Mononuclear cell (primary cell): ENCODE measurements around the gene SMCO3. TPM values are rescaled to one million over a fixed set of nuclear protein-coding genes. Genes with fewer than 3 reads are reported as not detected.

Experiments
- H3K27me3 ChIP-seq: 2 replicates; pipeline ENCODE4 v1.6.0; 2011; ENCODE audit warnings: low read length, control low read depth; ENCODE audit not compliant: insufficient read depth
- H3K4me1 ChIP-seq: 2 replicates; pipeline ENCODE4 v1.5.1; 2011; ENCODE audit warnings: mild to moderate bottlenecking, low read length, control low read depth; ENCODE audit not compliant: insufficient read depth
- H3K4me3 ChIP-seq: 2 replicates; pipeline ENCODE4 v1.5.1; 2011; ENCODE audit warnings: mild to moderate bottlenecking, low read length, moderate library complexity
- H3K9me3 ChIP-seq: 2 replicates; pipeline ENCODE4 v1.5.1; 2011; ENCODE audit warnings: low read depth, mild to moderate bottlenecking, control low read depth, low read length
- total RNA-seq: library from RNA; depleted of rRNA; stranded (reverse); fragments of >200 nt; gene quantifications from one replicate; pipeline ENCODE4 v1.2.3, GENCODE V29; 2012

SMCO3 gene
- not detected for total RNA-seq

- Histone ChIP-seq H3K4me3 (no peak within 1 kb of the TSS), H3K4me1 (peaks cover 4% of the 10 kb centered on the region), H3K9me3 (no peaks in the 10 kb centered on the region), H3K27me3 (no peaks in the 10 kb centered on the region)
Measured at GRCh38 chr12:14814014-14814413, at the start of gene SMCO3. Gene SMCO3, minus strand, starts transcription at chr12:14814182. Its CDS starts 7,502 bp downstream, at chr12:14806680.

- Histone ChIP-seq H3K4me3 (no peak overlapping the region), H3K27me3 (no peaks in the 10 kb centered on the region), H3K4me1 (no peaks in the 10 kb centered on the region), H3K9me3 (peaks cover 6% of the 10 kb centered on the region)
Measured at GRCh38 chr12:14860490-14860889, 46.5 kb upstream of the SMCO3 start.

- H3K4me3 ChIP-seq, result no peak overlapping the region
- no peaks in the 10 kb centered on the region for H3K27me3 ChIP-seq
- peaks cover 6% of the 10 kb centered on the region for H3K9me3 ChIP-seq
- no peaks in the 10 kb centered on the region for H3K4me1 ChIP-seq
Measured at GRCh38 chr12:14858513-14858912, 44.5 kb upstream of the SMCO3 start.

GRCh38 chr12:14854586-14855183 is 40.7 kb upstream of the SMCO3 start:
- H3K4me3 ChIP-seq, result no peak overlapping the region
- H3K4me1 ChIP-seq, result no peaks in the 10 kb centered on the region
- H3K27me3 ChIP-seq, result no peaks in the 10 kb centered on the region
- H3K9me3 ChIP-seq, result no peaks in the 10 kb centered on the region

GRCh38 chr12:14853961-14854360 is 40.0 kb upstream of the SMCO3 start:
- H3K4me3 ChIP-seq, result no peak overlapping the region
- no peaks in the 10 kb centered on the region for H3K27me3 ChIP-seq
- no peaks in the 10 kb centered on the region for H3K4me1 ChIP-seq
- H3K9me3 ChIP-seq, result no peaks in the 10 kb centered on the region

GRCh38 chr12:14852880-14853279 is 38.9 kb upstream of the SMCO3 start:
- Histone ChIP-seq H3K27me3 (no peaks in the 10 kb centered on the region), H3K4me1 (no peaks in the 10 kb centered on the region), H3K9me3 (no peaks in the 10 kb centered on the region), H3K4me3 (no peak overlapping the region)

- H3K27me3 ChIP-seq, result no peaks in the 10 kb centered on the region
- H3K9me3 ChIP-seq, result no peaks in the 10 kb centered on the region
- no peak overlapping the region for H3K4me3 ChIP-seq
- H3K4me1 ChIP-seq, result no peaks in the 10 kb centered on the region
Measured at GRCh38 chr12:14850929-14851663, 37.1 kb upstream of the SMCO3 start.

- Histone ChIP-seq H3K4me1 (peaks cover 3% of the 10 kb centered on the region), H3K9me3 (no peaks in the 10 kb centered on the region), H3K4me3 (no peak overlapping the region), H3K27me3 (no peaks in the 10 kb centered on the region)
Measured at GRCh38 chr12:14849661-14850060, 35.7 kb upstream of the SMCO3 start.

GRCh38 chr12:14846876-14847580 is 33.0 kb upstream of the SMCO3 start:
- Histone ChIP-seq H3K9me3 (no peaks in the 10 kb centered on the region), H3K27me3 (no peaks in the 10 kb centered on the region), H3K4me3 (no peak overlapping the region), H3K4me1 (peaks cover 3% of the 10 kb centered on the region)

- H3K9me3 ChIP-seq, result no peaks in the 10 kb centered on the region
- peaks cover 3% of the 10 kb centered on the region for H3K4me1 ChIP-seq
- no peak overlapping the region for H3K4me3 ChIP-seq
- H3K27me3 ChIP-seq, result no peaks in the 10 kb centered on the region
Measured at GRCh38 chr12:14846042-14846587, 32.1 kb upstream of the SMCO3 start.

- Histone ChIP-seq H3K9me3 (no peaks in the 10 kb centered on the region), H3K4me3 (no peak overlapping the region), H3K27me3 (no peaks in the 10 kb centered on the region), H3K4me1 (peaks cover 3% of the 10 kb centered on the region)
Measured at GRCh38 chr12:14845350-14845750, 31.4 kb upstream of the SMCO3 start.

- Histone ChIP-seq H3K9me3 (no peaks in the 10 kb centered on the region), H3K4me1 (peaks cover 3% of the 10 kb centered on the region), H3K27me3 (peaks cover 3% of the 10 kb centered on the region), H3K4me3 (no peak overlapping the region)
Measured at GRCh38 chr12:14844401-14844800, 30.4 kb upstream of the SMCO3 start.

GRCh38 chr12:14843425-14843887 is 29.5 kb upstream of the SMCO3 start, which contains the start of gene ART4:
Gene ART4, minus strand, starts transcription at chr12:14843526. Its CDS starts 413 bp downstream, at chr12:14843113.
- no peak within 1 kb of the TSS for H3K4me3 ChIP-seq
- H3K9me3 ChIP-seq, result no peaks in the 10 kb centered on the region
- H3K4me1 ChIP-seq, result peaks cover 3% of the 10 kb centered on the region
- peaks cover 7% of the 10 kb centered on the region for H3K27me3 ChIP-seq

- Histone ChIP-seq H3K4me3 (no peak overlapping the region), H3K27me3 (peaks cover 7% of the 10 kb centered on the region), H3K9me3 (no peaks in the 10 kb centered on the region), H3K4me1 (peaks cover 3% of the 10 kb centered on the region)
Measured at GRCh38 chr12:14842315-14842714, 28.3 kb upstream of the SMCO3 start.

GRCh38 chr12:14841761-14842160 is 27.8 kb upstream of the SMCO3 start:
- Histone ChIP-seq H3K4me1 (peaks cover 3% of the 10 kb centered on the region), H3K9me3 (no peaks in the 10 kb centered on the region), H3K27me3 (peaks cover 7% of the 10 kb centered on the region), H3K4me3 (no peak overlapping the region)
